ENCODE results near the gene AMDHD2. TPM values are rescaled to one million over a fixed set of nuclear protein-coding genes. Genes with fewer than 3 reads are reported as not detected.
A peak's percentile ranks its signal among the peaks of the same experiment; 100 is the strongest.

AMDHD2 gene
- total and polyA plus RNA-seq, 2 of the 13 experiments (the other 11 are each of a cell fraction or from before 2014, with no cell fraction given) = 33.5 to 39.1 TPM

DNA sequence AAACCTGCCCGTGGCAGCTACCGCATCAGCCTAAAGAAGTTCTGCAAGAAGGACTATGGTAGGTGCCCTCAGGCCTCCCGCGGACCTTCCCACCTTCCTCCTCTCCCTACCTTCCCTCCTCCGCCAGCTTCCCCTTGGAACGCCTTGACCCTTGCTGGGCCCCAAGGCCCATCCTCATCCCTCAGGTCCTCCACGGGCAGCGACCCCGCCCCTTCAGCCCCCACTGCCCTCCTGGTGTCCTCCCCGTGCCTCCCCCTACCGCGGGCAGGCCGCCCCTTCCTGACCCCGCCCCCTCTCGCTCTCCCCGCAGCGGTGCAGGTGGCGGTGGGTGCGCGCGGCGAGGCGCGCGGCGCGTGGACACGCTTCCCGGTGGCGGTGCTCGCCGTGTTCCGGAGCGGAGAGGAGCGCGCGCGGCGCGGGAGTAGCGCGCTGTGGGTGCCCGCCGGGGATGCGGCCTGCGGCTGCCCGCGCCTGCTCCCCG is 46.7 kb upstream of the AMDHD2 start (continued):
- TF ChIP-seq, protein P1, sequence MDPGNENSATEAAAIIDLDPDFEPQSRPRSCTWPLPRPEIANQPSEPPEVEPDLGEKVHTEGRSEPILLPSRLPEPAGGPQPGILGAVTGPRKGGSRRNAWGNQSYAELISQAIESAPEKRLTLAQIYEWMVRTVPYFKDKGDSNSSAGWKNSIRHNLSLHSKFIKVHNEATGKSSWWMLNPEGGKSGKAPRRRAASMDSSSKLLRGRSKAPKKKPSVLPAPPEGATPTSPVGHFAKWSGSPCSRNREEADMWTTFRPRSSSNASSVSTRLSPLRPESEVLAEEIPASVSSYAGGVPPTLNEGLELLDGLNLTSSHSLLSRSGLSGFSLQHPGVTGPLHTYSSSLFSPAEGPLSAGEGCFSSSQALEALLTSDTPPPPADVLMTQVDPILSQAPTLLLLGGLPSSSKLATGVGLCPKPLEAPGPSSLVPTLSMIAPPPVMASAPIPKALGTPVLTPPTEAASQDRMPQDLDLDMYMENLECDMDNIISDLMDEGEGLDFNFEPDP (CRISPR knock-in tag; conservative IDR thresholded peaks at IDR 0.05) = no peak
- no peak for TF ChIP-seq ZNF672 (CRISPR knock-in tag; IDR thresholded peaks at IDR 0.05)
- TF ChIP-seq ZFP62 (CRISPR knock-in tag; IDR thresholded peaks at IDR 0.05) = no peak
- TF ChIP-seq, protein P2, sequence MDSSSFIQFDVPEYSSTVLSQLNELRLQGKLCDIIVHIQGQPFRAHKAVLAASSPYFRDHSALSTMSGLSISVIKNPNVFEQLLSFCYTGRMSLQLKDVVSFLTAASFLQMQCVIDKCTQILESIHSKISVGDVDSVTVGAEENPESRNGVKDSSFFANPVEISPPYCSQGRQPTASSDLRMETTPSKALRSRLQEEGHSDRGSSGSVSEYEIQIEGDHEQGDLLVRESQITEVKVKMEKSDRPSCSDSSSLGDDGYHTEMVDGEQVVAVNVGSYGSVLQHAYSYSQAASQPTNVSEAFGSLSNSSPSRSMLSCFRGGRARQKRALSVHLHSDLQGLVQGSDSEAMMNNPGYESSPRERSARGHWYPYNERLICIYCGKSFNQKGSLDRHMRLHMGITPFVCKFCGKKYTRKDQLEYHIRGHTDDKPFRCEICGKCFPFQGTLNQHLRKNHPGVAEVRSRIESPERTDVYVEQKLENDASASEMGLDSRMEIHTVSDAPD (CRISPR knock-in tag; IDR thresholded peaks at IDR 0.05) = no peak
- TF ChIP-seq ZNF136 (CRISPR knock-in tag; IDR thresholded peaks at IDR 0.05; ENCODE audit: low read depth) = no peak
- TF ChIP-seq SRSF4 (IDR thresholded peaks at IDR 0.05; ENCODE audit: low read depth, low read length, poor library complexity, severe bottlenecking) = no peak
- no peak for TF ChIP-seq MIER3 (CRISPR knock-in tag; IDR thresholded peaks at IDR 0.05; ENCODE audit: borderline replicate concordance)
- TF ChIP-seq NR2C2 (CRISPR knock-in tag; IDR thresholded peaks at IDR 0.05; ENCODE audit: borderline replicate concordance) = no peak
- no peak for TF ChIP-seq DMAP1 (CRISPR knock-in tag; IDR thresholded peaks at IDR 0.05)
- no peak for TF ChIP-seq HIC2 (CRISPR knock-in tag; IDR thresholded peaks at IDR 0.05; ENCODE audit: low read depth)
- TF ChIP-seq MBNL3 (CRISPR knock-in tag; conservative IDR thresholded peaks at IDR 0.05) = no peak
- no peak for TF ChIP-seq ZNF574 (CRISPR knock-in tag; IDR thresholded peaks at IDR 0.05)
- no peak for TF ChIP-seq ZNF598 (CRISPR knock-in tag; IDR thresholded peaks at IDR 0.05; ENCODE audit: borderline replicate concordance)
- no peak for TF ChIP-seq ZNF260 (CRISPR knock-in tag; IDR thresholded peaks at IDR 0.05; ENCODE audit: borderline replicate concordance, low read depth)
- no peak for TF ChIP-seq ELF1 (CRISPR knock-in tag; IDR thresholded peaks at IDR 0.05)
- TF ChIP-seq MAFK (conservative IDR thresholded peaks at IDR 0.05 in 1 of 2, IDR thresholded peaks at IDR 0.05 in 1 of 2; ENCODE audit: low read length in 2 of 2) = no peak
- TF ChIP-seq, protein P3, sequence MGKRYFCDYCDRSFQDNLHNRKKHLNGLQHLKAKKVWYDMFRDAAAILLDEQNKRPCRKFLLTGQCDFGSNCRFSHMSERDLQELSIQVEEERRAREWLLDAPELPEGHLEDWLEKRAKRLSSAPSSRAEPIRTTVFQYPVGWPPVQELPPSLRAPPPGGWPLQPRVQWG (CRISPR knock-in tag; IDR thresholded peaks at IDR 0.05; ENCODE audit: borderline replicate concordance, low read depth) = no peak
- peak; percentile 64; the same call in 1 of the 2 replicates for TF ChIP-seq SP4 (CRISPR knock-in tag; IDR thresholded peaks at IDR 0.05)
- TF ChIP-seq TAF15 (IDR thresholded peaks at IDR 0.05; ENCODE audit: low read depth, low read length, poor library complexity, severe bottlenecking) = no peak
- peak; percentile 32; the same call in 1 of the 2 replicates for TF ChIP-seq PATZ1 (CRISPR knock-in tag; IDR thresholded peaks at IDR 0.05)
